Stimulated activated CD4-positive, alpha-beta T cell treated with anti-CD3 and anti-CD28 coated beads, Interleukin-2, amount 100 ng/mL, for 4 hours (primary cell): ENCODE results near the gene NUP214.

ENCODE experiments used
- DNase-seq: peaks from one replicate; pipeline ENCODE4 v3.0.0-alpha.2; 2020; ENCODE audit warnings: low read depth

The NUP214 gene

GRCh38 chr9:131125288-131126058 is at the start of gene NUP214:
Gene NUP214, plus strand, starts transcription at chr9:131125586. Its CDS starts 119 bp downstream, at chr9:131125705.
- peak; percentile 99 for DNase-seq

GRCh38 chr9:131076347-131077195 is 48.8 kb upstream of the NUP214 start:
- DNase-seq, result no peak

DNA sequence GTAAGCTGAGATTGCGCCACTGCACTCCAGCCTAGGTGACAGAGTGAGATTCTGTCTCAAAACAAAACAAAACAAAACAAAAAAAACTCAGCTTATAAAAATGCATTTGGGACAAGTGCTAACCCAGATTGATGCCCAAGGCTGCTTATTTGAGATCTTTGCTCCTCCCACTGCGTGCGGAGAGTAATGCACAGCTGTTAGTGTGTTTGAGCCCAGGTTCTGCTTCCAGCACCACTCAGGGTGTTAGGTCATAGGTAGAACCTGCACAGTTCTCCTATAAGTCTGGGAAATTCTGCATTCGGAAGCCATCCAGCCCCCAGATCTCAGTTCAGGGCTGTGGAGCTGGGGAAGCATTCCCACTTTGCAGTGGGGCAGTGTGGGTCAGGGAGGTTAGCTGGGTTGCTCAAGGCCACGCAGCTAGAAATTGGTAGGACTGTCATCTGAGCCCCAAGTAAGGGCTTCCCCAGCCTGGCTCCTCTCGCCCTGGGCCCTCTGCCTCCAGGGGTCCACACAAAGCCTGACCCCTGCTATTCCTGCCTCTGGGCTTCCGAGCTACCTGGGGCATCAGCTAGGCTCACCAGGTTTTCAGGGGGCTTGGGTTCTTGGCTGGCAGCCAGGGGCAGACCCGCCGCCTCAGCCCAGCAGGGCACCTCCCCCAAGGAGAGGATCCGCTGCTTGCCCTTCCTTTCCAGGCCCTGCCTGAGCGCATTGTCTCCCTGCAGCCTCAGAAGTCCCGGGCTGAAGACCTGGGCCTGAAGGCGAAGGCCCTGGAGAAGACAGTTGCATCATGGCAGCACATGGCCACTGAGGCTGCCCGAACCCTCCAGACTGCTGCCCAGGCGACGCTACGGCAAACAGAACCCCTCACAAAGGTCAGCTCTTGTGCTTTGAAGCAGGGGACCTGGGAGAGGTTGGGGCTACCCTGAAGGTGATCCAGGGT is 46.7 kb upstream of the NUP214 start:
- no peak for DNase-seq

DNA sequence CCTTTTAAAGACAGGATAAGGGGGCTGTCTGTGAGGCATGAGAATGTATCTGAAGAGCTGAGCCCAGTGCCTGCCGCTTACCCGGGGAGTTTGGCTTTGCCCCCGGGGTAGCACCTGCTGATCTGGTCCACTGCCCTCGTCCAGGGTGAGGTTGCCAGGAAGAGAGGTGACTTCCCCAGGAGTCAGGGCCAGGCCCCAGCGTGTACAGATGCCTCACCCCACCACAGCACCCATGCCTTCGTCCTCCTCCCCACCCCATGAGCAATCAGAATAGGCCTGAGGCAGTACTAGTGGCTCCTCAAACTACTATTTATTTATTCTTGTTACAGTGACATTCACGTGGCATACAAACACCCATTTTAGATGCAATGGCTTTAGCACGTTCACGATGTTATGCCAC is 44.8 kb upstream of the NUP214 start:
- DNase-seq, result no peak

- no peak for DNase-seq
These were observed 43.5 kb upstream of the NUP214 start for GRCh38 chr9:131081868-131082267.

GRCh38 chr9:131082774-131083512 is 42.4 kb upstream of the NUP214 start:
- DNase-seq, result no peak

- no peak for DNase-seq
These were observed 40.6 kb upstream of the NUP214 start for GRCh38 chr9:131084661-131085369.

DNA sequence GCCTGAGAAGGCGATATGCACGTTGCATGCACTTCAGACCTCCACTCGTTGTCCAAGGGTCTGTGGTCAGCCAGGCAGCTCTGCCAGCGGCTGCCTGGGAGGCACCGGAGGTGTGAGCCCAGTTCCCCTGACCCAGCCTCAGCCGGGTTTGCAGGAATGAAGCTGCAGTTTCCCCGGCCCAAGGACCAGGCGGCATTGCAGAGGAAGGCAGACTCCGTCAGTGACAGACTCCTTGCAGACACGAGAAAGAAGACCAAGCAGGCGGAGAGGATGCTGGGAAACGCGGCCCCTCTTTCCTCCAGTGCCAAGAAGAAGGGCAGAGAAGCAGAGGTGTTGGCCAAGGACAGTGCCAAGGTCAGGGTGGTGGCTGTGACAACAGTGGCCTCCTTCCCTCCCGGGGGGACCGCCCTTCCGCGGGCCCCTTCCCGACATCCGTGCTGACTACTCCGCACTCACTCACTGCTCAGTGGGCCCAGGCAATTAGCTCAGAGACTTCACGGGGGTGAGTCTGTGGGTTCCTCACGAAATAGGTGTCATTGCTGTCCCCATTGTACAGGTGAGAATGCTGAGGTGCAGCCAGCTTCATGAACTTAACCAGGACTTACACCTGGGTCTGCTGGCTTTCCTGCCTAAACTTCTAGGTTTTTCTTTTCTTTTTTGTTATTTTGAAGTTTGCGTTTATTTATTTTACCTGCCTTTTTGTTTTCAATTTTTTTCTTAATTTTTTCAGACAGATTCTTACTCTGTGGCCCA is 39.8 kb upstream of the NUP214 start:
- no peak for DNase-seq

- DNase-seq, result no peak
These were observed 38.0 kb upstream of the NUP214 start for GRCh38 chr9:131087354-131087893.

DNA sequence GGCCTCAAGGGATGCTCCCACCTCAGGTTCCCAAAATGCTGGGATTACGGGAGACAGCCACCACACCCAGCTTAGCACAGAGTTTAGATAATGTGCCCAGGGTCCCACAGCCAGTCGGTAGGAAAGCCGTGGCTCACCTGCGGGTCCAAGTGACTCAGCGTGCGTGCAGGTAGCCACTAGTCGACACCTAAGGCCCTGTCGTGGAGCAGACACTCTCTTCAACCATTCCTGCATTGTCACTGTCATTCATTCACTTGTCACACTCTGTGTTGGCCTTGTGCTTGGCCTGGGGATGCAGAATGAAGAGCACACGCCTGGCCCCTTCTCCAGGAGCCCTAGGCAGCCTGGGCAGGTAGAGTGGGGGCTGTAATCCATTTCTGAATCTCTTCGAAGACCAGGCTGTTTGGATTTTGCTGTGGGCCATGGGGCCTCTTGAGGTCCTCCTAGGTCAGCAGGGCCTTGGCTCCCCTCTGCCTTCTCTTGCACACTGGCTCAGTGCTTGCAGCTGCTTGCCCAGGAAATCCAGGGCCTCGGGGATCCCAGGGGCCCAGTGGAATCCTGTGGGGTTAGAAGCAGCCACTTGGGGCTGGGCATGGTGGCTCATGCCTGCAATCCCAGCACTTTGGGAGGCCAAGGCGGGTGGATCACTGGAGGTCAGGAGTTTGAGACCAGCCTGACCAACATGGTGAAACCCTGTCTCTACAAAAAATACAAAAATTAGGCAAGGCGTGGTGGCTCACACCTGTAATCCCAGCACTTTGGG is 35.2 kb upstream of the NUP214 start:
- DNase-seq, result no peak

DNA sequence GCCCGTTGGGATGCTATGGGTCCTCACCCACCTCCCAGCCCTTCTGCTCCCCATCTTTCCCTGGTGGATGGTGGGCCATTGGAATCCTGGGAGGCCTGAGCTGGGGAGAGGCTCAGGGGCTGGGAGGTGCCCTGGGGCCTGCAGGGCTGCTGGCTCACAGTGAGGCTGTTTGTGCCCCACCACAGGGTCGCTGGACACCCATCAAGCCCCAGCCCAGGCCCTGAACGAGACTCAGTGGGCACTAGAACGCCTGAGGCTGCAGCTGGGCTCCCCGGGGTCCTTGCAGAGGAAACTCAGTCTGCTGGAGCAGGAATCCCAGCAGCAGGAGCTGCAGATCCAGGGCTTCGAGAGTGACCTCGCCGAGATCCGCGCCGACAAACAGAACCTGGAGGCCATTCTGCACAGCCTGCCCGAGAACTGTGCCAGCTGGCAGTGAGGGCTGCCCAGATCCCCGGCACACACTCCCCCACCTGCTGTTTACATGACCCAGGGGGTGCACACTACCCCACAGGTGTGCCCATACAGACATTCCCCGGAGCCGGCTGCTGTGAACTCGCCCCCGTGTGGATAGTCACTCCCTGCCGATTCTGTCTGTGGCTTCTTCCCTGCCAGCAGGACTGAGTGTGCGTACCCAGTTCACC is 33.9 kb upstream of the NUP214 start:
- DNase-seq, result no peak

- no peak for DNase-seq
These were observed 33.4 kb upstream of the NUP214 start for GRCh38 chr9:131092030-131092429.

DNA sequence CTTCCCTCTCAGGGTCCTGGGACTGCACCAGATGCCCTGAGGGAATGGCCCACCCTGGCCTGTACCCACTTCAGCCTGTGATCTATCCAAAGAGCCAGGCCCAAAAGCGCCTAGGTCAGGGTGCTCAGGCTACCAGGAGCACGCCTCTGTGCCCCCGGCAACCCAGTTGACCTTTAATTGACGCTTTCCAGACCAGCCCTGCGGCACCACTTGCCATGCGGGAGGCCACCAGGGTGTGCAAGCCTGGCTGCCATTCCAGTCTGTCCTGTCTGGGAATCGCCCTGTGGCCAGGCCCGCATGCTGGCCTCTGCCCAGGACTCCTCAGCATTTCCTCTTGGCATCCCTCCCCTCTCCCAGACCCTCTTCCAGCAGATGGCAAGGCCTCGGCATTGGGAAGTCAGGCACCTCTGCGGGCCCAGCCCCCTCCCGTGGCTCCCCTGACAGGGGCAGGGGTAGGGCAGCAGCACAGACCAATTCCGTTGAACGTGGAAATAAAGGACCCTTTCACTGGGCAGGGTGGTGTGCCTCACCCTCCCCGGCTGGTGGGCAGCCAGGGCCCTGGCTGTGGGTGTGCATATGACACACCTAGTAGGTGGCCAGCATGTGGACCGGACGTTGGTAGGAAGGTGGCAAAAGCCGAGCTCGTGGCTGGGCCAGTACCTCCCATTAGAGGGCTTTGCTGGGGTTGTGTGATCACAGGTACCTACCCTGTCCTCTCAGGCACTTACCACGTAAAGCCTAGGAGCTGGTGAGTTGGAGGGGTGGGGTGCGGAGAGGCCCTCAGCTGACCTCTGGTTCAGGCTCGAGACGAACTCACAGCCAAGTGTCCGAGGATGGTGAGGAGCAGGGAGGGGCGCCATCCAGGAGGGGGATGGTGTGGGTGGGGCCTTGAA is 32.6 kb upstream of the NUP214 start:
- no peak for DNase-seq

DNA sequence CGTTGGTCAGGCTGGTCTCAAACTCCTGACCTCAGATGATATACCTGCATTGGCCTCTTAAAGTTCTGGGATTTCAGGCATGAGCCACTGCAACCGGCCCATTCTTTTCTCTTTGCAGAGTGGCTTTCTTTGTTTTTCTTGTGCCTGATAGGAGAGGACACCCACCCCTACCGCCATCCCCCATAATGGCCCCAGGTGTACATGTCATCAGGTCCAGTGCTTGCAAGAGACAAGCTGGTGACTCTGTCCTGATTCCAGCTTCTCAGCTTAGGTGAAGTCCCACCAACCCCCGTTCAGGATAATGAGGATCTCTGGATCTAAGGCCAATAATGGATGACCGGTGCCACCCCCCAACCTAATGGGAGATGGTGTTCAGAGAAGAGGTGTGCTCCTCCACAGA is 31.4 kb upstream of the NUP214 start:
- DNase-seq, result no peak

DNA sequence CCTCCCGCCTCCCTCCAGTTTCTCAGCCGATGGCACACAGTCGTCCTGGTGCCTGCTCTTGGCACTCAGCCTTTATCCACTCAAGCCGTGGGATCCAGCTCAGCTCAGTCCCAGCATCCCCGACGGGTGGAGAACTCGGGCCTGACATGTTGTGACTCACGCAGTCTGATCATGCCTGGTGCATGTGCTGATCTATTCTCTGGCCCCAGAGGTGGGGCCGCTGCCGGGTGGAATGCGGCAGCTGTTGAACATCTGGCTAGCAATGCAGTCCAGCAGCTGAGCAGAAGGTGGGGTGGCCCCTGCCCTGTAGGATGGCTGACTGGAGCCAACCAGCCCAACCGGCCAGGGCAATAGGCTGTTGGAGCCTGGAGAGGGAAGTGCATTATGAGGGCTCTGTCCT is 30.8 kb upstream of the NUP214 start:
- no peak for DNase-seq

GRCh38 chr9:131095666-131096268 is 29.6 kb upstream of the NUP214 start:
- no peak for DNase-seq
